Stimulated activated naive CD8-positive, alpha-beta T cell treated with anti-CD3 and anti-CD28 coated beads, Interleukin-15, Interleukin-2, amounts not matched to agents 100 U/mL and 50 U/mL, for 24 hours (primary cell): Measurements from ENCODE around the gene DSE.
A peak's percentile ranks its signal among the peaks of the same experiment; 100 is the strongest.

Experiments used
- ATAC-seq: fragments of 150-1000 bp; cut with Tn5 transposase; one replicate; pipeline ENCODE4 v1.10.0; 2021
- DNase-seq: peaks from one replicate; pipeline ENCODE4 v3.0.0; 2021

The DSE gene

DNA sequence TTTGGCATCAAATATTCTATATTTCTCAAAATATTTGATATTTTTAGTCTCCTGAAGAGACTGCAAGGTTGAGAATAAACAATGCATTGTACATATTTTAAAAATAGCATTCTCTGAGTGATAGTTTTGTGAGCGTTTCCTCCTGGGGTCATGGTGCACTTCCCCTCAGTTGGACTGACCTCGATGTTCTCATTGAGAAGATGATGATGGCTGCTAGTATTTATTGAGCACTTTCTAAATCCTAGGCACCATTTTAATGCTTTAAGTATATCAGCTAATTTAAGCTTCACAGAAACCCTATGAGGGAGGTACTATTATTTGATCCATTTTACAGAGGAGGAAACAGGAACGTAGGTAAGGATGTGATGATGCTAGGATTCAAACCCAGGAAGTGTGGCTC, 18.2 kb downstream of the DSE start:
- no peak for ATAC-seq
- no peak for DNase-seq

DNA sequence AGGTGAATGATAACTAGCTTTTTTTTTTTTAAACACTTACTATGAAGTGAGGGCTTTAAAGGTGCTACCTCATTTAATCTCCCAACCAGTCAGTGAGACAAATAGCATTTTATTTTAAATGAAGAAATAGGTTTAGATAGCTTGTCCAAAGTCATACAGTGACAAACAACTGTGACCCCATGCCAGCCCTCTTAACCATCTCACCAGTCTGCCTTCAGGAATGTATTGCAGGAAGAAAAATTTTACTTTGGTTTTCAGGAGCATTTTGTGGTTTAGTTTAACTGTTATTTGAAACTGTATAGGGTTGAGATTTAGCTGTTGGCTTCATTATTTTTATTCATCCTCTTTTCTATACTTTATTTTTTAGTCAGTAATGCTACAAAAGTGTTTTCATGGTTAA, 18.6 kb downstream of the DSE start:
- no peak for DNase-seq
- ATAC-seq = no peak

DNA sequence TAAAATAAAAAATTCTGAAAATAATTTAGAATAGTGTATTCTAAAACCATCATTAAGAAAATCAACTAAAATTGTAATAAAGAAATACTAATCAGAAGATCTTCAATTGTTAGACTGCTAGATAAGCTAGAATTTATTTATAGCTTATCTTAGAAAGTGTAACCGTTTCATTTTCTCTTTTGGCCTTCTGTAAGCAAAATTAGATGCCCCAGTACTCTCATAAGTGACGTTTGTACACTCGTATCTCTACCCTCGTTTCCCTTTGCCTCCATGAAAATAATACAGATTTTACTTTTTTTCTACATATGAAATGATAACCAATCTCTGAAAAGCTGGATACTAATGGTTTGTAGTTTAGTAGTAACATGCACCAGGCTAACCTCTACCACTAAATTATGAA, 19.8 kb downstream of the DSE start:
- no peak for DNase-seq
- ATAC-seq = no peak

GRCh38 chr6:116392132-116393013, 21.6 kb downstream of the DSE start:
- ATAC-seq = peak; percentile 23
- no peak for DNase-seq

DNA sequence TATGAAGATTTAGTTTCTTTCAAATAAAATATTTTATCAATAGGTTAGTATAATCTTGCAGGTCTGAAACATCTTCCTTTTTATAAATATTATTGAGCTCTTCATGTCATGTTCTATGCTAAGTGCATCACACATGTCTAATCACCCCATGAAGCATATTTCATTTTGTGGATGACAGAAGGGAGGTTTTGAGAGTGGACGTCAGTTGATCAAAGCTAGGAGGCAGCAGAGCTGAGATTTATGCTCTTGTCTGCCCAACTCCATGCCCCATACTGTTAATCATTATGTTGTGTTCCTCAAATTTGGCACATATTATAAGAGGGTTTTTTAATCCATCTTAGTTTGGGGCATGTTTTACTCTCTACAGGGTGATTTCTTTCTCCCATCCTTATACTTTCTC, 22.7 kb downstream of the DSE start:
- DNase-seq = no peak
- ATAC-seq = no peak

DNA sequence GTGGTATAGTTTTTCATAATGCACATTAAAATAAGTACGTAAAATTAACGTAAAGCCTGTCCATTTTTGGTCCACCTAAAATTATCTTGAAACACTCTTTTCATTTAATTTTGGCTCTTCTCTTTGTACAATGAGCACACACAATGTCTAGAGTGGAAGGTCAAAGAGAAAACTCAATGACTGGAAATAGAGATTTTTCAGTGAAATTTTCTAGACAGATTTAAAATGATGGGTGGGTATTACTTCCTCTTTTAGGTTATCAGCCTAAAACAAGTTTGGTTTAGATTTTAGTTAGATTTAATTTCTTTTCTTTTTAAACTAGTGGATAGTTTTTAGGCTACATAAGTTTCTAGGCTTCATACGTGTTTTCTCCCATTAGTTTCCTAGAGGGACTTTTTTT, 24.9 kb downstream of the DSE start:
- ATAC-seq (no peak), DNase-seq (no peak)

GRCh38 chr6:116396441-116396840, 25.7 kb downstream of the DSE start:
- ATAC-seq (no peak), DNase-seq (no peak)

- DNase-seq (no peak), ATAC-seq (no peak)
These were observed 27.2 kb downstream of the DSE start for GRCh38 chr6:116397914-116398313.

GRCh38 chr6:116398316-116399010, 27.7 kb downstream of the DSE start:
- DNase-seq = no peak
- ATAC-seq = no peak

- no peak for DNase-seq
- ATAC-seq = no peak
These were observed 28.5 kb downstream of the DSE start for GRCh38 chr6:116399287-116399686.

DNA sequence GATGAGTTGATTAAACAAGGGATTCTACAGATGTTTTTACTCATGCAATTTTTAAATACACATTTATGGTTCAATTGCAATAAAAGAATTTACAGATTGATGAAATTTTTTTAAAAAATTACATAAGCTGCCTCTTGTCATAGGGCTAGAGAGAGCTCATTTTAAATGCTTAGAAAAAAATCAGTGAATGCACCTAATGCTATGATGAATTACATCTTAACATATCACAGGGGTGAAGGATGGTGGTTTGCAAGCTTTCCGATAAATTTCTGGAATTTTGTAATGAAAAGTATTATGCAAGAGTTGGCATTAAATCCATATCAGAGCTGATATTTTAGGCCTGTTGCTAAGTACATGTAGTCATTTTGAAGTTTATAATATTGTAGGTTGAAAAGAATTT, 29.6 kb downstream of the DSE start:
- no peak for ATAC-seq

GRCh38 chr6:116402108-116402937, 31.6 kb downstream of the DSE start:
- no peak for ATAC-seq
- DNase-seq = no peak

More for the DNA sequence above, 29.6 kb downstream of the DSE start:
- DNase-seq = no peak

- ATAC-seq (no peak), DNase-seq (no peak)
These were observed 32.5 kb downstream of the DSE start for GRCh38 chr6:116403205-116403604.

- DNase-seq (no peak), ATAC-seq (no peak)
These were observed 33.9 kb downstream of the DSE start for GRCh38 chr6:116404696-116405095.

DNA sequence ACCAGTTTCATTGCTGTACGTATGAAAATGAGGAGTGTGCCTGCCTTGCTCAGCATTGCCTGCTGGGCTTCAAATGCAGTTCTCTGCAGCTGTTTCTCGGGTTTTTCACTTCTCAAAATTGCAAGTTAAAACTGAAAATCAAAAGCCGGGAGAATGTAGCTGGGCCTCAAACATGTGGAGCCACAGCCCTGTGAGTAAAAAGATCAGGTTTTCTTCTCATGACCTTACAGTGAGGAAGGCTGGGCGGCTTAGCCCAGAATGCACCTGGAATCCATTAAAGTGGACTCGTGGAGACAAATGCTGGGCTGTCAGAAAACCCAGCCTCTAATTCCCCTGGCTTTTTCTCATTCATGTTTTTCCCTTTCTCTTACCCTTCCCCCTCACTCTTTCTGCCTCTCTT, 34.4 kb downstream of the DSE start:
- DNase-seq = no peak
- ATAC-seq = no peak

DNA sequence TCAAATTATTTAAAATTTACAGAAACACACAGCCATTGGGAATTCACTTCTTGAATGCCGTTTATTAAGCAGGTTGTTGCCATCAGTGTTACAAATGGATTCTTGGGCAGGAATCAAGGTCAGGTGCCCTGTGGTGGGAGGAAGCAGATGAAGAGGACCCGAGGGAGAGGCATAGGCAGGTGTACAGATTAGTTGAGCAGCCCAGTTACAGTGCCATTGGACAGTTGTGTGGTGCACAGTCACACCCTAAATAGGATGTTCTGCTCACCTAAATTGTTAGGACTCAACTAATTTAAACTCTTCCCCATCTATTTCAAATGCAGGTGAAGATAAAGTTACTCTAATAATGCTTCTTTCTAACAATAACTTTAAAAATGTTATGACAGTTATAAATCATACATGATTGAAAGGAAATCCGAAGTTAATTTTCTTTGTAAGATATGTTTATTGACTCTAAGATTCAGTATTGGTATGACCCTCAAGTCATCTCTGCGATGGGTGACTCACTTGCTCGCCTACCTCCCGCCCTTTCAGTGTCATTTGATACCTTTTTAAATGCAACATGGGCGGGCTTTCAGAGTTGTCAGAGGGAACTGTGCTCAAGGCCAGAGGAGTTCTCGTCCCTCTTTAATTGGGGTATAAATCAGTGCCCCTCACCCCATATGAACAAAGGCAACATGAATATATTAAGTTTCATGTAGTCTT, 35.1 kb downstream of the DSE start:
- peak; percentile 48 for ATAC-seq
- DNase-seq = no peak

DNA sequence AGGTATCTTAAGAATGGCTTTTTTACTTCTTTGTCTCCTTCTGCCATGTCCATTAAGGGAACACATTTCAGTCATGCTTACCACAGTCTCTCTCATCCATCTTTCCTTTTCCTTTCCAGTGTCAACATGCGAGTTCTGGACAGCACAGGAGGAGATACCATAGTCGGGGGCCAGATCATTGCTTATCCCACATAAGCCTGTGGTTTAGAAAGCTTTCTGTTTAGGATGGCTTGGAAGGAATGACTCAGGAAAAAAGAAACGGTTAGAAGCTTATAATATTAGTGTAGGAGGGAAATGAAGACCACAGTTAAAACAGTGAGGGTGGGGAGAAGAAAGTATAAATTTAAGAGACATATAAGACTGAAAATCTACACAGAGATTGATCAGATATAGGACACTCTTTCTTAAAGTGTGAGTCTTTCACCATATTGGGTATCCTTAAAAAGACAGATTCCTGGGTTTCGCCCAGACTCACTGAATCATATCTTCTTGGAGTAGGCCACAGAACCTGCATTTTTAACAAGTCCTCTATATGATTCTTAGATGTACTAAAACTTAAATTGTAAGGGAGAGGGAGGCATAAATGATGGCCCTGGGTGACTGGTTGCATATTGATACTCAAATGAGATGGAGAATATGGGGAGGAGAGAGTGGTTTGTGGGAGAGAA, 36.1 kb downstream of the DSE start:
- DNase-seq (no peak), ATAC-seq (no peak)

DNA sequence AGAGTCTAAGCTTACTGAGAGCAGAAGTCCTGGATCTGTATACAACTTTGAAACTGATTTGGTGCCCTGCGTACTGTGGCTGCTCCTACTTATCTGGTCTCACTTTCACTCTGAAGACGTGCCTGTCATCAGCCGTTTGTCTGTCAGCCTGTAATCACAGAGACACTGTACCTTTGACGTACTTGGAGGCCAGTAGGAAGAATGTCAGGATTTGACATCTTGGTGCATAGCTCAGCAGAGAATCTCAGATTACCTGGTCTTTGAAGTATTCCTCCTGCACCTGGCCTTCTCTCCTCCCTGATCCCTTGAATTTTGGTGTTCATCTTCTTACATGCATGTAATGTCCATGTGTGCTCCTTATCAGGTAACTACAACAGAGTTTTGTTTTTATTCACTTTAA, 37.7 kb downstream of the DSE start:
- ATAC-seq (no peak), DNase-seq (no peak)

DNA sequence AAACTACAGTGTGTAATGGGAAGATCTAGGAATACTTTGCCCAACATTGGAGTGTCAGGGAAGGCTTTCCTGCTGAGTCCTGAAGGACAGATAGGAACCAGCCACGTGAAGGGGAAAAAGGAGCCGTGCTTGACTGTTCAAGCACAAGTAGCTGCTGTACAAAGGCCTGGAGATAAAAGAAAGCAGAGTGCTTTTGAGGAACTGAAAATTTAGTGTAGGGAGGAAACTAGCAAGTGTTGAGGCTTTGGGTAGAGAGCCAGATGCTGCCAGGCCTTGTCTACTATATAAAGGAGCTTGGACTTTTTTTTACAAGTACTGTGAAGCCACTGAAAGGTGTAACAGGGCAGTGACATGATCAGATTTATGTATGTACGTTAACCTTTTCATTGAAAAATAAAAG, 39.0 kb downstream of the DSE start:
- no peak for DNase-seq

DNA sequence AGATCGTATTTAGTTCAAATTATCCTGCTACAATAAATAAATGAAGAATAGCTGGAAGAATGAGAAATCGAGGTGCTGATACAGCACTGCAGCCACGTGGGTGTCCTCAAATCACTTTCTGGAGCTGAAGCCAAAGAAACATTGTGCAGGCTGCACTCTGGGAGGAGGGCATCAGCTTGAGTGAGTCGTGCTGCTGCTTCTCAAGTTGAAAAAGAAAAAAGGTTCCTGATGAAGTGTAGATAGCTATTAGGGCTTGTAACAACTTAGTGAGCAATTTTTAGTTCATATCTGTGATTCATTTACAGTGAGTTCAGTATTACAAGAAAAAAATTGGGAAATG, 40.5 kb downstream of the DSE start:
- DNase-seq = no peak
- no peak for ATAC-seq

More for the DNA sequence above, 39.0 kb downstream of the DSE start:
- no peak for ATAC-seq

DNA sequence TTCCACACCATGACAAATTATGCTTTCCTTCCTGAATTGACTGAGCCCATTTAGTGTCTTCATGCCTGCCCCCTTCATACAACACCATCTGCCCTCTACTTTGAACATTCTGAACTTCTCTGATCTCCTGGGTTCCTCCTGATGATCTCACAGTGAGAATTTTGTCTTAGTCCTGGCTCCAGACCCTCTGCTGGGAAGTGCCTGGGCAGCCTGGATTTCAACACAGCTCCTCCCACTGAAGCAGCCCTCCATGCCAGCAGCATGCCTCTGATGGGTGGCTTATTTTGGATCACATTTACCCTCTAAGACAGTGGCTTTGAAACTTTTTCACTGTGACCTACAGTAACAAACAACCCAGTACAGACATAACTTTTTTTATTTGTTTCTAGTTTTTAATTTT, 41.5 kb downstream of the DSE start:
- DNase-seq (no peak), ATAC-seq (no peak)

- DNase-seq (no peak), ATAC-seq (no peak)
These were observed 42.6 kb downstream of the DSE start for GRCh38 chr6:116413357-116413756.
